Subcutaneous adipose tissue (tissue), 4 donors: Measurements from ENCODE around the gene MAGI2. TPM values are rescaled to one million over a fixed set of nuclear protein-coding genes. Genes with fewer than 3 reads are reported as not detected.

ENCODE experiments used
- CTCF ChIP-seq: fragments of 450-650 bp; IDR thresholded peaks from one replicate; pipeline ENCODE4 v1.5.1; 2016; ENCODE audit warnings: low read depth, mild to moderate bottlenecking, control low read depth, antibody characterized with exemption, moderate library complexity
- total RNA-seq, 4 donors: library from RNA; depleted of rRNA; stranded (reverse); fragments of >200 nt; gene quantifications; one replicate each; pipeline ENCODE4 v1.1.0, GENCODE V29; 2016

Gene MAGI2
- total RNA-seq, 4 donors from 2014 or later = 13.7 to 22.9 (median 17.7) TPM

GRCh38 chr7:78412216-78412858 lies 1041.1 kb downstream of the MAGI2 start:
- TF ChIP-seq CTCF = no peak

- no peak for TF ChIP-seq CTCF
These were observed 1046.4 kb downstream of the MAGI2 start for GRCh38 chr7:78407031-78407430.

DNA sequence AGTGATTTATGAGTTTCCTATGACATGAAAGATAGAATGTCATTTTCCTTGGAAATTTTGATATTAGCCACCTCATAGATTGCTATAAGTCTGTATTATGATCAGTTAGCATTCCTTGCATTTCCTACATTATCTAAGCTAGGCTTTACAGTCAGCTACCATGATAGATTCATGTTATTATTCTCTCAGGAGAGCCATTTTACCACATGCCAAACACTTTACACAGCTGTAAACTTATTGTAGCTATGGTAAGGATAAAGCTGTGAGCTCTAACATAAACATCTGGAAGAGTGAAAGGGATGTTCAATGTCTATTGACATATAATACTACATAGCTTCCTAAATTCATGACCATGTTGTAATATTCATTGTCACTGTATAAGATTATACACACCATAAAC lies 1046.9 kb downstream of the MAGI2 start:
- no peak for TF ChIP-seq CTCF

DNA sequence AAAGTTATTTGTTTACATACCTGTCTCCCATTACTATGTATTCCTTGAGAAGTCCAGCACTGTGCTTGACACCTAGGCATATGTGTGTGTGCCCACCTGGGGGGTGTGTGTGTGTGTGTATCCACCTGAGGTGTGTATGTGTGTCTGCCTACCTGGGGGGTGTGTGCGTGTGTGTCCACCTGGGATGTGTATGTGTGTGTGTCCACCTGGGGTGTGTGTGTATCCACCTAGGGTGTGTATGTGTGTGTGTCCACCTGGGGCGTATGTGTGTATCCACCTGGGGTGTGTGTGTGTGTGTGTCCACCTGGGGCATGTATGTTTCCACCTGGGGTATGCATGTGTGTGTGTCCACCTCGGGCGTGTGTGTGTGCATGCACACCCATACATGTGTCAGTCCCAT lies 1051.4 kb downstream of the MAGI2 start:
- no peak for TF ChIP-seq CTCF

- TF ChIP-seq CTCF = no peak
These were observed 1053.4 kb downstream of the MAGI2 start for GRCh38 chr7:78400038-78400437.

DNA sequence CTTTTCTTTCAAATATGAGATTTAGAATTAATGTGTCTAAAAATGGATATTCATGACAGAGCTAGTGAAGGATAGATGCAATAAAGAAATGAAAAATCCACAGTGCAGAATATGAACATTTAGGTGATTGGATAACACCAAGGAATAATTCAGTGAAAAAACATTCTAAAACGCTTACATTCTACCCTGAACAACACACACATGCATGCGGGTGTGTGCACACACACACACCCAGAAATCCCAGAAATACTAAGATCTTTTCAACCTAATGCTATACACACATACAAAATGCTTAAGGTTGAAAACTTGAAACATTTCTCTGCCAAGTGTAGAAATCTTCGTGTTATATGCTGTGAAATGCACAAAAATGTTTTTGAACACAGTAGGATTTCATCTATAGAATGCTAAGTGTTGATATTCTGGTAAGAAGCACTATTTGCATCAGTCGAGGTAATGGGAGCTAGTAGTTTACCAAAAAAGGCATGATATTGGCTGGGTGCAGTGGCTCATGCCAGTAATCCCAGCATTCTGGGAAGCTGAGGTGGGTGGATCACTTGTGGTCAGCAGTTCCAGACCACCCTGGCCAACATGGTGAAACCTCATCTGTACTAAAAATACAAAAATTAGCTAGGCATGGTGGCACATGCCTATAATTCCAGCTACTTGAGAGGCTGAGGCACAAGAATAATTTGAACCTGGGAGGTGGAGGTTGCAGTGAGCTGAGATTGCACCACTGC lies 1054.3 kb downstream of the MAGI2 start:
- no peak for TF ChIP-seq CTCF

DNA sequence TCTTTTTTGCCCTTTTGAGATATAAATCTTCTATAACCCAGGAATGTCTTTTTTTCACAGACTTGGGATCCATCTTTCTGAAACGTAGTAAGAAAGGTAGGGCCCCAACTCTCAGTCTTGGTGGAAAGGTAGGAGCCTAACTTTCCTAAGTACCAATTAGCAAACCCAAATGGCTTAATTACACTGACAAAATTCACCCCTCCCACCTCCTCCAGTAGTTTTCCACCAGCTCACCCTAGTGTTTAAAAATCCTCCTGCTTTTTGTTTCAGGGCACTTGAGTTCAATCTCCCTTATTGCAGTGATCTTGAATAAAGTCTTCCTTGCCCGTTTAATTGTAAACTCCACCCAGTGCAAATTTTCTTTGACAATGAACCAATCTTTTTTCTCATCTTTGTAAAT lies 1054.9 kb downstream of the MAGI2 start:
- TF ChIP-seq CTCF = no peak
